ENCODE data around the gene CLCN3. TPM values are rescaled to one million over a fixed set of nuclear protein-coding genes. Genes with fewer than 3 reads are reported as not detected.

CLCN3 gene
- total RNA-seq, 1 donor from 2014 or later: 54.1 TPM

DNA sequence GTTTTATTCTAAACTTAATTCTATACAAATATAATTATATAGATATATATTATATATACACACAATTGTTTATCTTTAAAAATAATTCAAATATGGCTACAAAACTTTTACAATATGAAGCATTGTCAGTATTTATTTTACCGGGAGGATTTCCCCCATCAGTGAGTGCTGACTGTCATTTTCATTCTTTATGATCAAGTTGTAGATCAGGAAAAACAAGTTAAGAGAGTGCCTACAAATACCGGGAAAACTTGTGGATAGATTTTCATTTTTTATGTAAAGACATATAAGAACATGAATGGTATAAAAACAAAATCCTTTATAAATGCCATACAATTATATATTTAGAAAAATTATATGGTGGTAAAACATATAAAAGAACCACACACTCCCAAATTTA, 37.8 kb downstream of the CLCN3 start:
- intact Hi-C loops (cut with micrococcal nuclease): loop anchor here (5.0 kb wide), 1 partner anchor 36 kb away; the partner anchor contains the start of gene CLCN3
- H3K4me1 ChIP-seq: peaks cover 56% of the 10 kb centered on the region
- H3K9me3 ChIP-seq (replicated peaks): no peaks in the 10 kb centered on the region
- DNase-seq: no peak
- H3K4me3 ChIP-seq: no peak overlapping the region
- H3K27ac ChIP-seq (replicated peaks): peak overlapping the region; percentile 88
- no peaks in the 10 kb centered on the region for H3K36me3 ChIP-seq
- no peaks in the 10 kb centered on the region for H3K27me3 ChIP-seq (ENCODE audit: low read depth)
- no peak for TF ChIP-seq CTCF (IDR thresholded peaks at IDR 0.05; ENCODE audit: borderline replicate concordance)

- Histone ChIP-seq H3K4me3 (peak overlapping the region; percentile 63), H3K27ac (replicated peaks) (peak overlapping the region; percentile 88), H3K27me3 (ENCODE audit: low read depth) (no peaks in the 10 kb centered on the region), H3K36me3 (no peaks in the 10 kb centered on the region), H3K9me3 (replicated peaks) (no peaks in the 10 kb centered on the region), H3K4me1 (peaks cover 59% of the 10 kb centered on the region)
- no peak for DNase-seq
- intact Hi-C loops (cut with micrococcal nuclease): loop anchor here (5.0 kb wide), 1 partner anchor 37 kb away; the partner anchor contains the start of gene CLCN3
- no peak for TF ChIP-seq CTCF (IDR thresholded peaks at IDR 0.05; ENCODE audit: borderline replicate concordance)
Observed at GRCh38 chr4:169658975-169659715, 38.8 kb downstream of the CLCN3 start.

- Histone ChIP-seq H3K27me3 (ENCODE audit: low read depth) (no peaks in the 10 kb centered on the region), H3K9me3 (replicated peaks) (no peaks in the 10 kb centered on the region), H3K36me3 (no peaks in the 10 kb centered on the region), H3K27ac (replicated peaks) (peak overlapping the region; percentile 88), H3K4me1 (peaks cover 62% of the 10 kb centered on the region), H3K4me3 (peak overlapping the region; percentile 63)
- no peak for DNase-seq
- no peak for TF ChIP-seq CTCF (IDR thresholded peaks at IDR 0.05; ENCODE audit: borderline replicate concordance)
- intact Hi-C loops (cut with micrococcal nuclease): loop anchor here (5.0 kb wide), 1 partner anchor 38 kb away; the partner anchor contains the start of gene CLCN3
Observed at GRCh38 chr4:169659716-169660670, 39.6 kb downstream of the CLCN3 start.

DNA sequence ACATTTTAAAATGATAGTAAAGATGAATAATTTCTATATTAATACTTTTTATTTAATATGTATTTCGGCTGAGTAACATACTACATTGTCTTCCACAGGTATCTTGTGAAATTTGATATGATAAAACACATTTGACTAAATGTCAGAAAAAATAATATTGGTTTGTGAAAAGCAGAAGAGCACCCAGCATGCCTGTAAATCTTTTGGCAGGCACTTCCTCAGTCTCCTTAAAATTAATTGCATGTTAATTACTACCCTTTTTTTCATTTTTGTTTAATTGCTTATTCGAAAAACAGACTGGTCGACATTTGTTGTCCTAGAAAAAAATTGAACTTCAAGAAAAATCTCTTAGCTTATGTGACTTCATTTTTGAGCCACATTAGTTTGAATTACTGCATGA, 40.6 kb downstream of the CLCN3 start:
- intact Hi-C loops (cut with micrococcal nuclease): no loop called here
- Histone ChIP-seq H3K27ac (replicated peaks) (peak overlapping the region; percentile 88), H3K4me3 (peak overlapping the region; percentile 63), H3K4me1 (peaks cover 71% of the 10 kb centered on the region), H3K36me3 (no peaks in the 10 kb centered on the region), H3K27me3 (ENCODE audit: low read depth) (no peaks in the 10 kb centered on the region), H3K9me3 (replicated peaks) (no peaks in the 10 kb centered on the region)
- no peak for DNase-seq
- TF ChIP-seq CTCF (IDR thresholded peaks at IDR 0.05; ENCODE audit: borderline replicate concordance): no peak

DNA sequence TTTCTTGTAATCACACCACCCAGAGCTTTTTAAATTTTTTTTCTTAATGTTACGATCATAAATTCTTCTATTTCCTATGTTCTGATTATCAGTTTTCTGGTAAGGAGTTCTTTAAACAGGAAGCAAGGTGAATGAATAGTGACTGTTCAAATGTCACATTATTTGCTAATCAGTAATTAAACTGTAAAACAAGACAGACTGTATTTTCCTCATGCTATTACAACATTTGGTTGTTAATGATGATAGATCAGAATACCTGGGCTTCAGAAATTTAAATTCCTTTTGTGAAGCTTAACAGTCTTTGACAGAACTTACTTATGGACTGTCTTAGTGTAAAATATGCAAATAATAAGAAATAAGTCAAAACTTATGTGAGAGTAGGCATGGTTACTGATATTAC, 41.4 kb downstream of the CLCN3 start:
- Histone ChIP-seq H3K4me3 (peak overlapping the region; percentile 63), H3K9me3 (replicated peaks) (peaks cover 3% of the 10 kb centered on the region), H3K4me1 (peaks cover 63% of the 10 kb centered on the region), H3K27ac (replicated peaks) (peak overlapping the region; percentile 88), H3K36me3 (no peaks in the 10 kb centered on the region), H3K27me3 (ENCODE audit: low read depth) (no peaks in the 10 kb centered on the region)
- no peak for DNase-seq
- intact Hi-C loops (cut with micrococcal nuclease): no loop called here
- no peak for TF ChIP-seq CTCF (IDR thresholded peaks at IDR 0.05; ENCODE audit: borderline replicate concordance)
